Thymus (tissue), 11 donors: ENCODE results near the gene RFESD. TPM values are rescaled to one million over a fixed set of nuclear protein-coding genes. Genes with fewer than 3 reads are reported as not detected.
"Not testable (repeated sequence)": the region's sequence is repeated elsewhere in the genome, so short reads cannot be mapped to it uniquely, and the experiment has no call there.

Experiments
- DNase-seq, 9 donors: peaks; one replicate each; pipeline ENCODE4 v3.0.0-alpha.2; 2013; ENCODE audit warnings: low spot score in 9 of 9, low read depth in 6 of 9, missing footprints in 1 of 9
- H3K27ac ChIP-seq, 2 donors: one replicate each; pipeline ENCODE4 v1.5.1; 2013; ENCODE audit warnings: control low read depth in 1 of 2, low read depth in 1 of 2, low read length in 1 of 2, mild to moderate bottlenecking in 1 of 2, moderate library complexity in 1 of 2
- H3K27me3 ChIP-seq, 2 donors: one replicate each; pipeline ENCODE4 v1.5.1; 2013; ENCODE audit warnings: low read length in 1 of 2; ENCODE audit not compliant: control insufficient read depth in 2 of 2, insufficient read depth in 1 of 2
- H3K36me3 ChIP-seq, 2 donors: one replicate each; pipeline ENCODE4 v1.5.1; 2013; ENCODE audit warnings: low read length in 1 of 2, mild to moderate bottlenecking in 1 of 2, moderate library complexity in 1 of 2; ENCODE audit not compliant: control insufficient read depth in 2 of 2, insufficient read depth in 2 of 2
- H3K4me1 ChIP-seq, 2 donors: one replicate each; pipeline ENCODE4 v1.5.1; 2013; ENCODE audit warnings: low read length in 2 of 2; ENCODE audit not compliant: control insufficient read depth in 2 of 2, insufficient read depth in 2 of 2
- H3K4me3 ChIP-seq, 2 donors: one replicate each; pipeline ENCODE4 v1.5.1; 2013; ENCODE audit warnings: low read length in 2 of 2, control low read depth in 1 of 2, mild to moderate bottlenecking in 1 of 2
- H3K9me3 ChIP-seq, 2 donors: one replicate each; pipeline ENCODE4 v1.5.1; 2013; ENCODE audit warnings: low read length in 1 of 2, mild to moderate bottlenecking in 1 of 2; ENCODE audit not compliant: control insufficient read depth in 2 of 2, insufficient read depth in 1 of 2
- WGBS: extraction: QIAGEN DNeasy Blood & Tissue Kit; methylation state at CpG from one replicate; pipeline ENCODE4 v1.1.7; 2013; 5-methylcytosine and 5-hydroxymethylcytosine counted together
- polyA plus RNA-seq: library from polyadenylated mRNA; stranded (reverse); fragments of 200-250 nt; gene quantifications from one replicate; pipeline ENCODE4 v1.2.3, GENCODE V29; 2013
- total RNA-seq: library from RNA; stranded (reverse); fragments of 120-200 nt; gene quantifications from one replicate; pipeline ENCODE4 v1.2.4, GENCODE V29; 2013
- donor health status: healthy.

Gene RFESD
- total and polyA plus RNA-seq, 2 donors, result 6.6 to 10.9 TPM

DNA sequence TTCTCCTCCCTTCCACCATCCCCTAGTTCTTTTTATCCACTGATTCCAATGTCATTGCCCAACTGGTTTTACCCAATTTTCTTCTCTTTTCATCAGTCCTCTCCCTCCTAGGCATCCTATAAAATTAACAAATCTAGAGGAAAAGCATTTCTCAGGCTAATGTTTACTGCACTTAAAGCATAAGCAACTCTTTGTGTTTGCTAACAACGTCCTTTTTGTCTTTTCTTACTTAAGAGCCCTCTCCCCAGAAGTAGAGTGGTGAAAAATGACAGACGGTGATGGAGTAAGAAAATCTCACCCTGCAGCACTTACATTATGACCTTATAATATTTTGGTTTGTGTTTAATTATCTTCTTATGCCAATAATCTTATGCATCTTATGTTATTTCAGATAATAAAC, 37.8 kb downstream of the RFESD start:
- Histone ChIP-seq H3K27ac (no peak overlapping the region), H3K4me3 (no peak overlapping the region), H3K9me3 (no peaks in the 10 kb centered on the region), H3K36me3 (no peaks in the 10 kb centered on the region), H3K27me3 (no peaks in the 10 kb centered on the region), H3K4me1 (no peaks in the 10 kb centered on the region)
- no peak for DNase-seq
- WGBS, result 96% methylated on average over 2 of the region's 2 CpGs

DNA sequence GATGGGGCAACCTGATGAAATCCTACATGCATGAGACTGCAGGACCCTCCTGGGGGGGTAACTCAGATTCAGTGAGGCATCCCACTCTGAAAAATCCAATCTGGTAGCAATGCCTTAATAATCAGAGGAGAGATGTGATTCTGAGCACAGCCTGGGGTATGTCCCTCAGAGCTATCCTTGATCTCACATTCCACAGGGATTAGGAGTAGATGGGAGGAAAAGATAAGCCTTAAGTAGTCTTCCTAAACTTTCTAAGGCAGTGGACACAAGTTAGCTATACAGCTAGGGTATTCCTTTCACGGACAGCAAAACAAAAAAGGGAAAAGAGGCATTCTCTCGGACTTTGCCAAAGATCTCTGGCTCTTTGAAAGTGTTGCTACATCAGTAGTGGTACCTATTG, 40.1 kb downstream of the RFESD start:
- Histone ChIP-seq H3K4me1 (no peaks in the 10 kb centered on the region), H3K27me3 (no peaks in the 10 kb centered on the region), H3K9me3 (no peaks in the 10 kb centered on the region), H3K4me3 (no peak overlapping the region), H3K36me3 (no peaks in the 10 kb centered on the region), H3K27ac (no peak overlapping the region)
- 97% methylated on average over 2 of the region's 2 CpGs for WGBS
- DNase-seq, result no peak

DNA sequence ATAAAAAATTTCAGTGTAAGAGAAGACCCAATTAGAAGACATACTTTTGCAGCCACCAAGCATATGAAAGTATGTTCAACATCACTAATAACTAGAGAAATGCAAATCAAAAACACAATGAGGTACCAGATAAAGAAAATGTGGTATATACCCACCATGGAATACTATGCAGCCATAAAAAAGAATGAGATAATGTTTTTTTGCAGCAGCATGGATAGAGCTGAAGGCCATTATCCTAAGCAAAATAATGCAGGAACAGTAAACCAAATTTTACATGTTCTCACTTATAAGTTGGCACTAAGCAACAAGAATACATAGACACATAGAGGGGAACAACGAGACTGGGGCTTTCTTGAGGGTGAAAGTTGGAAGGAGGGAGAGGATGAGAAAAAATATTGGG, 43.1 kb downstream of the RFESD start:
- Histone ChIP-seq H3K27ac (no peak overlapping the region), H3K36me3 (no peaks in the 10 kb centered on the region), H3K4me3 (no peak overlapping the region), H3K27me3 (no peaks in the 10 kb centered on the region), H3K9me3 (no peaks in the 10 kb centered on the region), H3K4me1 (no peaks in the 10 kb centered on the region)
- WGBS, result 95% methylated on average over 1 of the region's 1 CpG
- no peak for DNase-seq

DNA sequence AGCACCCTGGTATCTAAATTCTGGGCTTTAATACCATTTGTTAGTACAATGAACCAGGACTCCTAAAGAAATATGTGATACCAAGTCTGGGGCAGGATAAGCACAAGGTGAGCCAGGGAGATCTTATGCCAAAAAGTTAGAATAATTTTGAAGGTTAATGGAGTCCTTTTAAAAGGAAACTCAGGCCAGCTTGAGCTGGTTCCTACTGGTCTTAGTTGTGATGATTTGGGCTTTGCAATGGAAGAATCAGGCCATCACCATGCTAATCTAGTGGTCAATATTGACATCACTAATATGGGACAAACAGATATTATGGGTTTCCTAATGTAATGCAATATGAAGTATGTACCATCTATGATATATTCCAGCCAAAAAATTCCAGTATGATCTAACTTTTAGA, 43.8 kb downstream of the RFESD start:
- no peaks in the 10 kb centered on the region for H3K27me3 ChIP-seq
- H3K4me3 ChIP-seq, result no peak overlapping the region
- H3K4me1 ChIP-seq, result no peaks in the 10 kb centered on the region
- no peaks in the 10 kb centered on the region for H3K36me3 ChIP-seq
- H3K27ac ChIP-seq, result no peak overlapping the region
- no peak for DNase-seq
- no peaks in the 10 kb centered on the region for H3K9me3 ChIP-seq

DNA sequence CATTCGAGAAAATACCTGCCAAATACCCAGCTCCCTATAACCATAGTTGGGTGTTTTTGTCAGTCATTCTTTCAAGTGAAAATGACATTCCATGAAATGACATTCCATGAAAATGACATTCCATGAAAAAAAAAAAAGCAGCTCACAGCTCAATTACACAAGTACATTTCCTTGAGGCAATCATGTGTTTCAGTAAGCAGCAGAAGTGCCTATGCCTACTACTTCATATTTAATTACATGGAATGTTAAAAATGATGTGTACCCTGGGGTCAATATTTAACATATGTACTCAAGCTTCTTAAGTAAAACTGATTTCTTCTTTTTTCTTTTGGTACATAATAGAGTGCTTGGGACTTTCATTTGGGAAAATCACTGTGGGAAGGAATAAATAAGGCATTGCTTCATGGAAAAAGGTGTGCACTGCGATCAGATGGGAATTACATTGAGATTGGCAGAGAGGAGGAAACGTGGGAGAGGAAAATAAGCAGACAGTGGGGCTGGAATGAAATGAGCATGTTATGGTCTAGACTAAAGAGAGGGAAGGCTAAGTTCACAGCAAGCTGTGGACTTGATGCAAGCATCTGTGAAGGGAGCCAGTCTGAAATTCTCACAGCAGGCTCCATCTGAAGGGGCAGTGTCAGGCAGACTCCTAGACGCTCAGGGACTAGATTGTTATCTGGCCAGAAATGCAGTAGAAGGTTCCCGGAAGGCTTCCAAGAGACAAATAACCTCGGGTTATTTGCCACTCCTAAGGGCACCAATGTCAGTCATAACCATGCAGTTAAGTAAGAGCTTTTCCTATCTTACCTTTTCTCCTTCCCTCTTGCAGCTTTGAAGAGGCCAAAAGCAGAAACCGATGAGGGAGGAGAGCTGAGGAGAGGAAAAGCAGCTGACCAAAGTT, 51.5 kb downstream of the RFESD start:
- Histone ChIP-seq H3K27ac (no peak overlapping the region), H3K36me3 (no peaks in the 10 kb centered on the region), H3K27me3 (no peaks in the 10 kb centered on the region), H3K4me1 (no peaks in the 10 kb centered on the region), H3K9me3 (peaks cover 0 to 2% of the 10 kb centered on the region in 2 donors), H3K4me3 (no peak overlapping the region)
- no peak for DNase-seq
- WGBS, result 86% methylated on average over 7 of the region's 7 CpGs

DNA sequence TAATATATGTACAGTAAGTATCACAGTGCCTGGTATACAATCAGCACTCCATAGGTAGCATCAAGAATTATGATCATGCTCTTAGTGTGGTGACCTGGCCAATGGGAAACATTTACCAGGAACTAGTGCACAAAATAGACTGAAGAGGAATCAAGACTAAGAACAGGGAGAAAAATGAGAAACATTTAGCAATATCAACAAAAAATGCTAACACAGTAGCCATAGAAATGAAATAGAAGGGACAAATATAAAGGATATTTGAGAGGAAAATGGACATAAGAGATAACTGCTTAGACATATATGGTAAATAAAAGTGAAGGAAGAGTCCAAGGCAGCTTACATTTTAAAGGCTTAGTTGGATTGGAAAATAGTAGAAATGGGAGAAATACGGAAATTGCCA, 52.8 kb downstream of the RFESD start:
- 95% methylated on average over 1 of the region's 1 CpG for WGBS
- Histone ChIP-seq H3K9me3 (peaks cover 0 to 2% of the 10 kb centered on the region in 2 donors), H3K4me1 (no peaks in the 10 kb centered on the region), H3K27me3 (no peaks in the 10 kb centered on the region), H3K4me3 (no peak overlapping the region), H3K27ac (no peak overlapping the region), H3K36me3 (no peaks in the 10 kb centered on the region)
- no peak for DNase-seq

DNA sequence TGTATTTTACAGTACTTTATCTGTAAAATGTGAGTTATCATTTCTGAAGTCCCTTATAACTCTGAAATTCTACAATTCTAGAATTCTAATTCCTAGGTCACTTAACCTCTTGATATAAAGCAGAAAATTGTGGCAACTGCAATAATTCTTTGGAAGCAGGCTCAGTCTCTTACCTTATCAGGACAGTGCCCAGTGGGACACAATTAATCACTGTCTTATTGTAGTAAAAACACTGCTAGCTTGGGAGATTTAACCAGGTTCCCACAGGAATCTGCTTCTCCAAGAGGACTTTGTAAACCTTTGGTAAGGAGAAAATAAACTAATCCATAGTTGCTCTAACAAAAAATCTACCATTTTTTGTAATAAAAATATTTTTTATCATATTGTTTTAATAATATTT, 54.5 kb downstream of the RFESD start:
- Histone ChIP-seq H3K9me3 (peaks cover 0 to 2% of the 10 kb centered on the region in 2 donors), H3K27me3 (no peaks in the 10 kb centered on the region), H3K4me3 (no peak overlapping the region), H3K36me3 (no peaks in the 10 kb centered on the region), H3K27ac (no peak overlapping the region), H3K4me1 (no peaks in the 10 kb centered on the region)
- no peak for DNase-seq

DNA sequence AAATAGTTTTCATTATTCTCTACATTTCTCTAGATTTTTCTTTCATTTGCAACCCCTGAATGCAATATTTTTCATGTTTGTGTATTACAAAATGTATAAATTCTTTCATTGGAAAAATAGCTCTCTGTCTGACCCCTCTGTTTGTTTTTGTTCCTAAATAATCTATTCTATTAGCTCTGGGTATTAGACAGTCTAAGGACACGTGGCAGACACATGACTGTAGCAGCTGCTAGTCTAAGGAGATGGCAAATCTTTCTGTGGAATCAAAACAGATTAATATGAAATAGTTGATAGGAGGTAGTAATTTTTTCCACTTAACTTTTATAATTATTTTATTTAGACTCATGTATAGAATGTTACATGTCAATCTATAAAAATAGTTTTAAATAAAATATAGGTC, 57.6 kb downstream of the RFESD start:
- H3K36me3 ChIP-seq, result no peaks in the 10 kb centered on the region
- no peaks in the 10 kb centered on the region for H3K4me1 ChIP-seq
- no peaks in the 10 kb centered on the region for H3K9me3 ChIP-seq
- no peaks in the 10 kb centered on the region for H3K27me3 ChIP-seq
- no peak overlapping the region for H3K27ac ChIP-seq
- DNase-seq, result no peak
- H3K4me3 ChIP-seq, result no peak overlapping the region
- WGBS, result 93% methylated on average over 1 of the region's 1 CpG

DNA sequence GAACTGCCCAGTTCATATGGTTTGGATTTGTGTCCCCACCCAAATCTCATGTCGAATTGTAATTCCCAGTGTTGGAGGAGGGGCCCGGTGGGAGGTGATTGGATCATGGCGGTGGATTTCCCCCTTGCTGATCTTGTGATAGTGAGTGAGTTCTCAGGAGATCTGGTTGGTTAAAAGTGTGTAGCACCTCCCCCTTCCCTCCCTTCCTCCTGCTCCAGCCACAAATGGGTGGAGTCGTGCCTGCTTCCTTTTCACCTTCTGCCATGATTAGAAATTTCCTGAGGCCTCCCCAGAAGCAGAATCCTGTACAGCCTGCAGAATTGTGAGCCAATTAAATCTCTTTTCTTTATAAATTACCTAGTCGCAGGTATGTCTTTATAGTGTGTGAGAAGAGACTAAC, 59.6 kb downstream of the RFESD start:
- not testable (repeated sequence) for H3K4me1 ChIP-seq, DNase-seq, H3K4me3 ChIP-seq, H3K36me3 ChIP-seq, H3K27me3 ChIP-seq, H3K9me3 ChIP-seq, H3K27ac ChIP-seq
- 95% methylated on average over 5 of the region's 5 CpGs for WGBS
